Hepatocyte (in vitro differentiated cells): ENCODE results near the gene IL17RE.

Source experiments
- CTCF ChIP-seq: fragments of 200-600 bp; sonication (generic); IDR thresholded peaks from 2 replicates; pipeline ENCODE4 v1.5.1; 2016; ENCODE audit warnings: antibody characterized with exemption, mild to moderate bottlenecking; ENCODE audit not compliant: poor library complexity
- EZH2 ChIP-seq: fragments of 200-600 bp; sonication (generic); IDR thresholded peaks from 2 replicates; pipeline ENCODE4 v1.6.1; 2016; ENCODE audit warnings: antibody characterized with exemption, mild to moderate bottlenecking, borderline replicate concordance
- EZH2phosphoT487 ChIP-seq: fragments of 200-600 bp; sonication (generic); IDR thresholded peaks from one replicate; pipeline ENCODE4 v1.6.1; 2018; ENCODE audit warnings: antibody characterized with exemption, mild to moderate bottlenecking, low read depth, moderate library complexity; ENCODE audit not compliant: unreplicated experiment, severe bottlenecking

DNA sequence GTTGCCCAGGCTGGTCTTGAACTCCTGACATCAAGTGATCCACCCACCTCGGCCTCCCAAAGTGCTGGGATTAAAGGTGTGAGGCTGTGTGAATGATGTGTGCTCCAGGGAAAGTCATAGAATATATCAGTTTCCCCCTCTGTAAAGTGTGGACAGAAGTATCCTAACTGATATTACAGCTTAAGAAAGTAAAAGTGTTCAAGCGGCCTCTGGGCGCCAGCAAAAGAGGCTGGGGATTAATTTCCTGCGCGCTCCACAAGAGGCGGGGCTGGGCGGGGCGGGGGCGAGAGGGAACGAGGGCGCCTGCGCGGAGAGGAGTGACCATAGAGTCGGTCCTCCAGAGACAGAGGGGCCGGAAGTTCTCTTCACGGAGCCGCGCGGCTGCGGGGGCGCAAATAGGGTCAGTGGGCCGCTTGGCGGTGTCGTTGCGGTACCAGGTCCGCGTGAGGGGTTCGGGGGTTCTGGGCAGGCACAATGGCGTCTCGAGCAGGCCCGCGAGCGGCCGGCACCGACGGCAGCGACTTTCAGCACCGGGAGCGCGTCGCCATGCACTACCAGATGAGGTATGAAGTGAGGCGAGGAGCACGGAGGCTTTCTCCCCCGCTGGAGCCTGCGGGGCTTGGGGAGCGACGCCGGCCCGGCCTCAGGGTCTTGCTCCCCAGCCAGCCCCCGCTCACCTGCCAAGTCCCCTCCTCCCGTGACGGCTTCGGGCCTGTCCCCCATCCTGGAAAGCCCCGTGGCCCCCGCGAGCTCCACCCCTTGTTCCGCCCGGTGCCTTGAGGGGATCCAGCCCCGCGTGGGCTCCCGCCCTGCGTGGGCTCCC lies 12.2 kb upstream of the IL17RE start, which contains the start of gene JAGN1:
- TF ChIP-seq CTCF, result no peak
- no peak for TF ChIP-seq EZH2phosphoT487
- TF ChIP-seq EZH2, result no peak
